GM10248 (cell line): ENCODE measurements around the gene MRPL50.

Experiments
- CTCF ChIA-PET: fragments of 300-600 bp; sonication (Branson Sonifier 250); formaldehyde crosslinking; extraction: SDS; loops from one replicate; lab custom pipeline; 2021; ENCODE audit warnings: antibody characterized with exemption; lab: Yijun Ruan, JAX
- POLR2A ChIA-PET: fragments of 350-650 bp; sonication (Branson Sonifier 250); formaldehyde crosslinking; extraction: SDS; loops from one replicate; lab custom pipeline; 2020; ENCODE audit warnings: antibody characterized with exemption; lab: Yijun Ruan, JAX
- DNase-seq: peaks from one replicate; pipeline ENCODE4 v3.0.0; 2012; ENCODE audit errors: extremely low spot score
- CTCF ChIP-seq: IDR thresholded peaks from 2 replicates; pipeline ENCODE4 v1.5.1; 2012; ENCODE audit warnings: mild to moderate bottlenecking, low read depth; ENCODE audit errors: extremely low read depth, missing control alignments, control extremely low read depth

Gene MRPL50

GRCh38 chr9:101372327-101373118 is 25.9 kb downstream of the MRPL50 start:
- no peak for DNase-seq
- no peak for TF ChIP-seq CTCF
- ChIA-PET POLR2A (no interaction called here), CTCF (interaction anchor here (1.0 to 5.6 kb wide), 4 partner anchors 9 to 16 kb away, joined by 3 to 38 read pairs (median 6); no protein-coding TSS in a partner anchor)

GRCh38 chr9:101371813-101372212 is 26.6 kb downstream of the MRPL50 start:
- POLR2A ChIA-PET, result no interaction called here
- no peak for DNase-seq
- CTCF ChIA-PET, result interaction anchor here (1.2 to 5.6 kb wide), 2 partner anchors 10 kb away, joined by 3 to 38 read pairs; no protein-coding TSS in a partner anchor
- TF ChIP-seq CTCF, result no peak

- TF ChIP-seq CTCF, result no peak
- CTCF ChIA-PET, result interaction anchor here (5.6 kb wide), 1 partner anchor 12 kb away, joined by 38 read pairs; no protein-coding TSS in a partner anchor
- POLR2A ChIA-PET, result interaction anchor here (1.5 kb wide), 1 partner anchor 28 kb away, joined by 4 read pairs; the partner anchor contains the start of gene MRPL50
- no peak for DNase-seq
Observed at GRCh38 chr9:101369884-101370531, 28.4 kb downstream of the MRPL50 start.

GRCh38 chr9:101369286-101369685 is 29.1 kb downstream of the MRPL50 start:
- ChIA-PET CTCF (interaction anchor here (1.3 to 5.6 kb wide), 2 partner anchors 13 to 22 kb away, joined by 3 to 38 read pairs; no protein-coding TSS in a partner anchor), POLR2A (interaction anchor here (1.5 kb wide), 1 partner anchor 29 kb away, joined by 4 read pairs; the partner anchor contains the start of gene MRPL50)
- no peak for TF ChIP-seq CTCF
- no peak for DNase-seq

GRCh38 chr9:101367323-101367722 is 31.1 kb downstream of the MRPL50 start:
- POLR2A ChIA-PET, result interaction anchor here (0.7 kb wide), 1 partner anchor 781 kb away, joined by 4 read pairs; no protein-coding TSS in a partner anchor
- no peak for TF ChIP-seq CTCF
- no peak for DNase-seq
- CTCF ChIA-PET, result no interaction called here

- no peak for DNase-seq
- TF ChIP-seq CTCF, result no peak
- CTCF ChIA-PET, result interaction anchor here (0.8 kb wide), 1 partner anchor 14 kb away, joined by 3 read pairs; no protein-coding TSS in a partner anchor
Observed at GRCh38 chr9:101366038-101366756, 32.2 kb downstream of the MRPL50 start.

More at GRCh38 chr9:101366038-101366756, 32.2 kb downstream of the MRPL50 start:
- POLR2A ChIA-PET, result no interaction called here
